ENCODE results near the gene NKX2-2.
"Not testable (repeated sequence)": the region's sequence is repeated elsewhere in the genome, so short reads cannot be mapped to it uniquely, and the experiment has no call there.

Gene NKX2-2

GRCh38 chr20:21508230-21509078, 5.4 kb downstream of the NKX2-2 start:
- no peak for FAIRE-seq

GRCh38 chr20:21507400-21508229, 6.2 kb downstream of the NKX2-2 start:
- FAIRE-seq: no peak

GRCh38 chr20:21505810-21506530, 7.9 kb downstream of the NKX2-2 start:
- no peak for FAIRE-seq

- no peak for FAIRE-seq
These were observed 8.6 kb downstream of the NKX2-2 start for GRCh38 chr20:21505161-21505809.

- FAIRE-seq: no peak
These were observed 9.5 kb downstream of the NKX2-2 start for GRCh38 chr20:21504323-21504722.

- no peak for FAIRE-seq
These were observed 10.5 kb downstream of the NKX2-2 start for GRCh38 chr20:21503345-21503744.

GRCh38 chr20:21501184-21501583, 12.7 kb downstream of the NKX2-2 start:
- FAIRE-seq: no peak

GRCh38 chr20:21500599-21500998, 13.3 kb downstream of the NKX2-2 start:
- FAIRE-seq: no peak

GRCh38 chr20:21499641-21500040, 14.2 kb downstream of the NKX2-2 start:
- FAIRE-seq: no peak

- FAIRE-seq: no peak
These were observed 15.2 kb downstream of the NKX2-2 start for GRCh38 chr20:21498635-21499034.

- no peak for FAIRE-seq
These were observed 15.7 kb downstream of the NKX2-2 start for GRCh38 chr20:21498195-21498594.

GRCh38 chr20:21496452-21496851, 17.4 kb downstream of the NKX2-2 start:
- FAIRE-seq: no peak

GRCh38 chr20:21493049-21493448, 20.8 kb downstream of the NKX2-2 start:
- no peak for FAIRE-seq

- no peak for FAIRE-seq
These were observed 23.8 kb downstream of the NKX2-2 start for GRCh38 chr20:21490105-21490504.

- FAIRE-seq: not testable (repeated sequence)
These were observed 33.7 kb downstream of the NKX2-2 start for GRCh38 chr20:21480144-21480543.

- no peak for FAIRE-seq
These were observed 48.1 kb downstream of the NKX2-2 start for GRCh38 chr20:21465799-21466198.

GRCh38 chr20:21464916-21465315, 48.9 kb downstream of the NKX2-2 start:
- FAIRE-seq: no peak

All from islet of Langerhans (tissue), 1 donor.